DMS53 treated with DMSO at 0.1 percent for 48 hours (cell line): Measurements from ENCODE around the gene BFSP2.
A peak's percentile ranks its signal among the peaks of the same experiment; 100 is the strongest.
"Not testable (repeated sequence)": the region's sequence is repeated elsewhere in the genome, so short reads cannot be mapped to it uniquely, and the experiment has no call there.

ENCODE experiments used
- DNase-seq: peaks from one replicate; lab custom pipeline; 2025; ENCODE audit not compliant: unreplicated experiment; lab: John Stamatoyannopoulos, UW

Gene BFSP2

GRCh38 chr3:133455281-133455680 is 55.4 kb downstream of the BFSP2 start:
- no peak for DNase-seq

- no peak for DNase-seq
These were observed 56.1 kb downstream of the BFSP2 start for GRCh38 chr3:133455960-133456359.

GRCh38 chr3:133457025-133457424 is 57.2 kb downstream of the BFSP2 start:
- DNase-seq, result no peak

- no peak for DNase-seq
These were observed 57.7 kb downstream of the BFSP2 start for GRCh38 chr3:133457465-133458067.

GRCh38 chr3:133459400-133459799 is 59.5 kb downstream of the BFSP2 start:
- DNase-seq, result no peak

- peak; percentile 33 for DNase-seq
These were observed 61.0 kb downstream of the BFSP2 start for GRCh38 chr3:133460809-133461208.

GRCh38 chr3:133461291-133461690 is 61.4 kb downstream of the BFSP2 start:
- no peak for DNase-seq

- DNase-seq, result no peak
These were observed 63.5 kb downstream of the BFSP2 start for GRCh38 chr3:133463347-133463860.

- DNase-seq, result no peak
These were observed 64.7 kb downstream of the BFSP2 start for GRCh38 chr3:133464573-133464972.

- no peak for DNase-seq
These were observed 66.9 kb downstream of the BFSP2 start for GRCh38 chr3:133466531-133467386.

GRCh38 chr3:133467780-133468179 is 67.9 kb downstream of the BFSP2 start:
- DNase-seq, result no peak

- no peak for DNase-seq
These were observed 68.4 kb downstream of the BFSP2 start for GRCh38 chr3:133468251-133468721.

GRCh38 chr3:133469140-133469731 is 69.4 kb downstream of the BFSP2 start:
- DNase-seq, result no peak

GRCh38 chr3:133472242-133472641 is 72.4 kb downstream of the BFSP2 start:
- peak; percentile 42 for DNase-seq

GRCh38 chr3:133472889-133473288 is 73.0 kb downstream of the BFSP2 start:
- DNase-seq, result no peak

- not testable (repeated sequence) for DNase-seq
These were observed 73.8 kb downstream of the BFSP2 start for GRCh38 chr3:133473472-133474191.

GRCh38 chr3:133474251-133474801 is 74.5 kb downstream of the BFSP2 start:
- DNase-seq, result no peak

GRCh38 chr3:133474817-133475216 is 75.0 kb downstream of the BFSP2 start:
- no peak for DNase-seq

- peak; percentile 68 for DNase-seq
These were observed 75.6 kb downstream of the BFSP2 start for GRCh38 chr3:133475245-133476010.

GRCh38 chr3:133476971-133477375 is 77.1 kb downstream of the BFSP2 start:
- DNase-seq, result no peak
